Panc1 (cell line): ENCODE data around the gene SLC22A2.

ENCODE experiments used
- CTCF ChIP-seq: fragments of 450-650 bp; IDR thresholded peaks from 2 replicates; pipeline ENCODE4 v1.5.1; 2017; ENCODE audit warnings: mild to moderate bottlenecking
- POLR2AphosphoS5 ChIP-seq: IDR thresholded peaks from 2 replicates; pipeline ENCODE4 v1.6.1; 2012; ENCODE audit warnings: mild to moderate bottlenecking, low read depth, low read length, moderate library complexity
- SIN3A ChIP-seq: IDR thresholded peaks from 2 replicates; pipeline ENCODE4 v1.6.1; 2012; ENCODE audit warnings: low read depth, mild to moderate bottlenecking, low read length, moderate library complexity, borderline replicate concordance; ENCODE audit not compliant: insufficient read depth
- TCF7L2 ChIP-seq: IDR thresholded peaks from 2 replicates; pipeline ENCODE4 v1.6.1; 2011; ENCODE audit warnings: mild to moderate bottlenecking, low read depth, low read length, inconsistent platforms
- TF ChIP-seq, protein P1 (sequence below), 2 experiments: IDR thresholded peaks; 2 replicates each; pipeline ENCODE4 v1.6.1; 2011 to 2012; ENCODE audit warnings: low read depth in 2 of 2, control low read depth in 1 of 2, low read length in 1 of 2, mild to moderate bottlenecking in 1 of 2, moderate library complexity in 1 of 2; ENCODE audit not compliant: insufficient read depth in 1 of 2

DNA sequence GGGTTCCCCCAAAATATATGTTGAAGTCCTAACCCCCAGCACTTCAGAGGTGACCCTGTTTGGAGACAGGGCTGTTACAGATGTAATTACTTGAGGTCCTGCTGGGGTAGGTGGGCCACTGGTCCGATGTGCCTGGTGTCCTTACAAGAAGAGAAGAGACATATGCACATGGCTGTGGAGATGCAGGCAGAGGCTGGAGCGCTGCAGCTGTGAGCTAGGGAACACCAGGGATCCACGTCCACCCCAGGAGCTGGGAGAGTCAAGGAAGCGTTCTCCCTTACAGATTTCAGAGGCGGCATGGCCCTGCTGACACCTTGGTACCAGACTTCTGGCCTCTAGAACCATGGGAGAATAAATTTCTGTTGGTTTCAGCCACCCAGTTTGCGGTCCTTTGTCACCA lies 11.7 kb upstream of the SLC22A2 start:
- TF ChIP-seq CTCF (no peak), POLR2AphosphoS5 (no peak), TCF7L2 (no peak), SIN3A (no peak)
- TF ChIP-seq, protein P1, sequence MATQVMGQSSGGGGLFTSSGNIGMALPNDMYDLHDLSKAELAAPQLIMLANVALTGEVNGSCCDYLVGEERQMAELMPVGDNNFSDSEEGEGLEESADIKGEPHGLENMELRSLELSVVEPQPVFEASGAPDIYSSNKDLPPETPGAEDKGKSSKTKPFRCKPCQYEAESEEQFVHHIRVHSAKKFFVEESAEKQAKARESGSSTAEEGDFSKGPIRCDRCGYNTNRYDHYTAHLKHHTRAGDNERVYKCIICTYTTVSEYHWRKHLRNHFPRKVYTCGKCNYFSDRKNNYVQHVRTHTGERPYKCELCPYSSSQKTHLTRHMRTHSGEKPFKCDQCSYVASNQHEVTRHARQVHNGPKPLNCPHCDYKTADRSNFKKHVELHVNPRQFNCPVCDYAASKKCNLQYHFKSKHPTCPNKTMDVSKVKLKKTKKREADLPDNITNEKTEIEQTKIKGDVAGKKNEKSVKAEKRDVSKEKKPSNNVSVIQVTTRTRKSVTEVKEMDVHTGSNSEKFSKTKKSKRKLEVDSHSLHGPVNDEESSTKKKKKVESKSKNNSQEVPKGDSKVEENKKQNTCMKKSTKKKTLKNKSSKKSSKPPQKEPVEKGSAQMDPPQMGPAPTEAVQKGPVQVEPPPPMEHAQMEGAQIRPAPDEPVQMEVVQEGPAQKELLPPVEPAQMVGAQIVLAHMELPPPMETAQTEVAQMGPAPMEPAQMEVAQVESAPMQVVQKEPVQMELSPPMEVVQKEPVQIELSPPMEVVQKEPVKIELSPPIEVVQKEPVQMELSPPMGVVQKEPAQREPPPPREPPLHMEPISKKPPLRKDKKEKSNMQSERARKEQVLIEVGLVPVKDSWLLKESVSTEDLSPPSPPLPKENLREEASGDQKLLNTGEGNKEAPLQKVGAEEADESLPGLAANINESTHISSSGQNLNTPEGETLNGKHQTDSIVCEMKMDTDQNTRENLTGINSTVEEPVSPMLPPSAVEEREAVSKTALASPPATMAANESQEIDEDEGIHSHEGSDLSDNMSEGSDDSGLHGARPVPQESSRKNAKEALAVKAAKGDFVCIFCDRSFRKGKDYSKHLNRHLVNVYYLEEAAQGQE (IDR thresholded peaks at IDR 0.05; ENCODE audit: insufficient read depth in 1 of 2, low read depth in 2 of 2, low read length in 1 of 2), result no peak
